ENCODE measurements around the gene DHX38. TPM values are rescaled to one million over a fixed set of nuclear protein-coding genes. Genes with fewer than 3 reads are reported as not detected.

DHX38 gene
- total and polyA plus RNA-seq, 2 donors from 2014 or later, result 23.3 to 60.9 TPM

DNA sequence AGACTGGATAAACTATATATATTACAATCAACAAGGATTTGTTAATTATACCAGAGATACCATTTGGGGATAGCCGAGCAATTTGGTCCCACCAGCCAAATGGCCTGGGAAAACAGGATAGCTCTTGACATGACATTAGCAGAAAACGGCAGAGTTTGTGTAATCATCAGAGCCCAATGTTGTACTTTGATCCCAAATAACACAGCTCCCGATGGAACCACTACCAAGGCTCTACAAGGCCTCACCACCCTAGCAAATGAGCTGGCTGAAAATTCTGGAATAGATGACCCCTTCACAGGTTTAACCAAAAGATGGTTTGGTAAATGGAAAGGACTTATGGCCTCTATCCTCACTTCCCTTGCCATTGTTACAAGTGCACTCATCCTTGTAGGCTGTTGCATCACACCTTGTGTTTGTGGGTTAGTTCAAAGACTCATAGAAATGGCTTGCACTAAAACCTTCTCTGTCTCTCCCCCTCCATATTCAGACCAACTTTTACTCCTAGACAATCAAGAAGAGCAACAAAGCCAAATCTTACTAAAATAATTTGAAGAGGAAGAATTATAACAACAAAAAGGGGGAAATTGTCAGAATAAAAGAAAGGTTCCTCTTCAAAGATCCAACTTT is 9.8 kb upstream of the DHX38 start:
- no peak for FAIRE-seq
- Histone ChIP-seq H3K9me3 (ENCODE audit: control insufficient read depth in 2 of 3, insufficient read depth in 1 of 3, low read length in 3 of 3) (no peaks in the 10 kb centered on the region), H3K4me1 (ENCODE audit: control insufficient read depth in 2 of 3, insufficient read depth in 2 of 3, low read depth in 1 of 3, low read length in 3 of 3) (no peaks in the 10 kb centered on the region), H3K27ac (ENCODE audit: low read depth in 2 of 2, low read length in 2 of 2) (no peak overlapping the region), H3K36me3 (ENCODE audit: control insufficient read depth in 2 of 3, insufficient read depth in 3 of 3, low read length in 3 of 3) (peaks cover 0 to 26% (median 22%) of the 10 kb centered on the region in 3 donors), H3K27me3 (ENCODE audit: control insufficient read depth, insufficient read depth, low read length) (no peaks in the 10 kb centered on the region), H3K4me3 (ENCODE audit: low read length in 3 of 3) (no peak overlapping the region), H3K9ac (ENCODE audit: low read length in 3 of 3) (no peak overlapping the region)
- TF ChIP-seq, protein P1, sequence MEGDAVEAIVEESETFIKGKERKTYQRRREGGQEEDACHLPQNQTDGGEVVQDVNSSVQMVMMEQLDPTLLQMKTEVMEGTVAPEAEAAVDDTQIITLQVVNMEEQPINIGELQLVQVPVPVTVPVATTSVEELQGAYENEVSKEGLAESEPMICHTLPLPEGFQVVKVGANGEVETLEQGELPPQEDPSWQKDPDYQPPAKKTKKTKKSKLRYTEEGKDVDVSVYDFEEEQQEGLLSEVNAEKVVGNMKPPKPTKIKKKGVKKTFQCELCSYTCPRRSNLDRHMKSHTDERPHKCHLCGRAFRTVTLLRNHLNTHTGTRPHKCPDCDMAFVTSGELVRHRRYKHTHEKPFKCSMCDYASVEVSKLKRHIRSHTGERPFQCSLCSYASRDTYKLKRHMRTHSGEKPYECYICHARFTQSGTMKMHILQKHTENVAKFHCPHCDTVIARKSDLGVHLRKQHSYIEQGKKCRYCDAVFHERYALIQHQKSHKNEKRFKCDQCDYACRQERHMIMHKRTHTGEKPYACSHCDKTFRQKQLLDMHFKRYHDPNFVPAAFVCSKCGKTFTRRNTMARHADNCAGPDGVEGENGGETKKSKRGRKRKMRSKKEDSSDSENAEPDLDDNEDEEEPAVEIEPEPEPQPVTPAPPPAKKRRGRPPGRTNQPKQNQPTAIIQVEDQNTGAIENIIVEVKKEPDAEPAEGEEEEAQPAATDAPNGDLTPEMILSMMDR (IDR thresholded peaks at IDR 0.05; ENCODE audit: borderline replicate concordance, extremely low read depth, insufficient read depth), result no peak
- DNase-seq, result no peak
- intact Hi-C loops (cut with DNase I), result no loop called here

DNA sequence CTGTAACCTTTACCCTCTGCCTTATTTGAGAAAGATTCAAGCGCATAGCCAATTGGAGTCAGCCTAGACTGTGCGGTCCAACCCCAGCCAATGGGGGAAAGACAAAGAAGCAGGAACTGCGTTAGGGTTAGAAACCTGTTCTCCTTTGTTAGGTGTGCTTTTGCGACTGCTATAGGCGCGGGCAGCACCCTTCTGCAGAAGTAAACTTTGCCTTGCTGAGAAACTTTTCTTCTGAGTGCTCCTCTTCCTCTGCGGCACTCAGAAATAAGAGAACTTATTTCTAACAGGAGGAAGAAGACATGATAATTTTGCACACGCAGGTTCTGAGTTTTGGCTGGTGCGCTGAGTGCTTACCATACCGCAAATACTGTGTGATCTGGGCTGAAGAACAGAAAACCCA is 9.2 kb upstream of the DHX38 start:
- H3K36me3 ChIP-seq (ENCODE audit: control insufficient read depth in 2 of 3, insufficient read depth in 3 of 3, low read length in 3 of 3), result peaks cover 0 to 31% (median 25%) of the 10 kb centered on the region in 3 donors
- no peaks in the 10 kb centered on the region for H3K9me3 ChIP-seq (ENCODE audit: control insufficient read depth in 2 of 3, insufficient read depth in 1 of 3, low read length in 3 of 3)
- no peak overlapping the region for H3K9ac ChIP-seq (ENCODE audit: low read length in 3 of 3)
- FAIRE-seq, result no peak
- TF ChIP-seq, protein P1 (IDR thresholded peaks at IDR 0.05; ENCODE audit: borderline replicate concordance, extremely low read depth, insufficient read depth), result no peak
- intact Hi-C loops (cut with DNase I), result no loop called here
- H3K27me3 ChIP-seq (ENCODE audit: control insufficient read depth, insufficient read depth, low read length), result no peaks in the 10 kb centered on the region
- DNase-seq, result no peak
- H3K27ac ChIP-seq (ENCODE audit: low read depth in 2 of 2, low read length in 2 of 2), result no peak overlapping the region
- H3K4me1 ChIP-seq (ENCODE audit: control insufficient read depth in 2 of 3, insufficient read depth in 2 of 3, low read depth in 1 of 3, low read length in 3 of 3), result no peaks in the 10 kb centered on the region
- H3K4me3 ChIP-seq (ENCODE audit: low read length in 3 of 3), result no peak overlapping the region

DNA sequence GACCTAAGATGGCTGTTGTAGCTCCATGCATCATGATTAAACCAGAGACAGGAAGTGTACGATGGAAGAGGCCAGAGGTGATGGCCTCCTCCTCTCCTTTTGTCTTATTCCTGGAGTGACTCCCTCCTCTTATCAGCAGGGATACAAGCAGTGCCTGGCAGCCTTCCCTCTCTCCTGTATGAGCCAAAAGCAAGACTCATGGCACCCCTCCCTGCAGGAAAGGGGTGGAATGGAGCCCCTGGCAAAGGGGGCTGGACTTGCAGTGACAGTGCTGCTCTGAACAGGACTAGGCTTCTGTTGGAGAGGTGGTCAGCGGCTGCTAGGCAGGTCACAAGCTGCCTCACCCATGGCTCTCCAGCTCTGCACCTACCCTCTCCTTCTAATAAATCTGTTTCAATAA is 8.6 kb upstream of the DHX38 start:
- Histone ChIP-seq H3K4me1 (ENCODE audit: control insufficient read depth in 2 of 3, insufficient read depth in 2 of 3, low read depth in 1 of 3, low read length in 3 of 3) (no peaks in the 10 kb centered on the region), H3K27ac (ENCODE audit: low read depth in 2 of 2, low read length in 2 of 2) (no peak overlapping the region), H3K9me3 (ENCODE audit: control insufficient read depth in 2 of 3, insufficient read depth in 1 of 3, low read length in 3 of 3) (no peaks in the 10 kb centered on the region), H3K9ac (ENCODE audit: low read length in 3 of 3) (no peak overlapping the region), H3K36me3 (ENCODE audit: control insufficient read depth in 2 of 3, insufficient read depth in 3 of 3, low read length in 3 of 3) (peaks cover 0 to 34% (median 31%) of the 10 kb centered on the region in 3 donors), H3K27me3 (ENCODE audit: control insufficient read depth, insufficient read depth, low read length) (no peaks in the 10 kb centered on the region), H3K4me3 (ENCODE audit: low read length in 3 of 3) (no peak overlapping the region)
- intact Hi-C loops (cut with DNase I), result no loop called here
- no peak for DNase-seq
- TF ChIP-seq, protein P1 (IDR thresholded peaks at IDR 0.05; ENCODE audit: borderline replicate concordance, extremely low read depth, insufficient read depth), result no peak
- FAIRE-seq, result no peak

DNA sequence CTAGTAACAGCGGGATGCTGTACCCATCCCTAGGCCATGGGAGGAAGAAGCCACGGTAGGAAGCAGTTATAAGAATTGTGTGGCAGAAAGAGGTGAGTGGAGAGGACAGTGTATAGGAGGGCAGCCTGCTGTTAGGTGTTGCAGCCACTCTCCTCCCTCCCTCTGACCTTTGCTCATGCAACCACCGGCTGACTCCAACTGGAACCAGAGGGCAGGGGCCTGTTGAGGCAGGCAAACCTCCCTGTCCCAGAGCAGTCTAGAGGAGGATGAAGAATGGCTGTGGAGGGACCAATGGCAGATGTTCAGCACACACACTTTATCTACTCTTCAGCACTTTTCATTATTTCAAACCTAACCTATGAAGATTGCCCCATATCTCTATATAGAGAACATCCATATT is 2.4 kb upstream of the DHX38 start:
- Histone ChIP-seq H3K9ac (ENCODE audit: low read length in 3 of 3) (no peak overlapping the region), H3K9me3 (ENCODE audit: control insufficient read depth in 2 of 3, insufficient read depth in 1 of 3, low read length in 3 of 3) (no peaks in the 10 kb centered on the region), H3K4me1 (ENCODE audit: control insufficient read depth in 2 of 3, insufficient read depth in 2 of 3, low read depth in 1 of 3, low read length in 3 of 3) (peaks cover 2 to 20% (median 8%) of the 10 kb centered on the region in 3 donors), H3K4me3 (ENCODE audit: low read length in 3 of 3) (no peak overlapping the region), H3K36me3 (ENCODE audit: control insufficient read depth in 2 of 3, insufficient read depth in 3 of 3, low read length in 3 of 3) (peaks cover 0 to 34% (median 17%) of the 10 kb centered on the region in 3 donors), H3K27ac (ENCODE audit: low read depth in 2 of 2, low read length in 2 of 2) (no peak overlapping the region), H3K27me3 (ENCODE audit: control insufficient read depth, insufficient read depth, low read length) (no peaks in the 10 kb centered on the region)
- intact Hi-C loops (cut with DNase I), result no loop called here
- TF ChIP-seq, protein P1 (IDR thresholded peaks at IDR 0.05; ENCODE audit: borderline replicate concordance, extremely low read depth, insufficient read depth), result no peak
- no peak for FAIRE-seq
- DNase-seq, result no peak

All from kidney (tissue), 14 donors.